GM21381 (cell line): ENCODE data around the gene FAM181A.

Source experiments
- ATAC-seq: cut with Tn5 transposase; IDR thresholded peaks from one replicate; pipeline ENCODE4 v1.9.1; 2021; ENCODE audit warnings: mild to moderate bottlenecking, moderate library complexity; ENCODE audit not compliant: unreplicated experiment

FAM181A gene

GRCh38 chr14:93977171-93977570 lies 50.0 kb downstream of the FAM181A start:
- no peak for ATAC-seq

GRCh38 chr14:93977790-93978581 lies 50.8 kb downstream of the FAM181A start:
- peak; percentile 54 for ATAC-seq

- peak; percentile 2 for ATAC-seq
Measured at GRCh38 chr14:93978735-93979134, 51.6 kb downstream of the FAM181A start.
